Stomach (tissue), 4 donors: Measurements from ENCODE around the gene PLTP.
"Not testable (repeated sequence)": the region's sequence is repeated elsewhere in the genome, so short reads cannot be mapped to it uniquely, and the experiment has no call there.

ENCODE experiments used
- CTCF ChIP-seq, 7 experiments: fragments of 450-650 bp in 4 of 7; fragments of 200-600 bp in 3 of 7; sonication (generic) in 3 of 7; IDR thresholded peaks; one replicate each; pipeline ENCODE4 v1.5.1; 2016 to 2019; ENCODE audit warnings: antibody characterized with exemption in 7 of 7, control low read depth in 2 of 7, mild to moderate bottlenecking in 1 of 7
- EP300 ChIP-seq: sonication (generic); formaldehyde crosslinking; IDR thresholded peaks from one replicate; pipeline ENCODE4 v1.6.1; 2017; ENCODE audit warnings: antibody characterized with exemption
- POLR2A ChIP-seq, 4 donors: fragments of 450-650 bp; IDR thresholded peaks; one replicate each; pipeline ENCODE4 v1.6.1; 2016; ENCODE audit warnings: antibody characterized with exemption in 4 of 4, control low read depth in 2 of 4, mild to moderate bottlenecking in 1 of 4, moderate library complexity in 1 of 4
- POLR2AphosphoS5 ChIP-seq, 3 donors: sonication (generic); formaldehyde crosslinking; IDR thresholded peaks; one replicate each; pipeline ENCODE4 v1.6.1; 2016; ENCODE audit warnings: antibody characterized with exemption in 3 of 3

GRCh38 chr20:45901332-45901731, 10.6 kb downstream of the PLTP start:
- not testable (repeated sequence) for TF ChIP-seq CTCF (IDR thresholded peaks at IDR 0.05); POLR2AphosphoS5 (IDR thresholded peaks at IDR 0.05); POLR2A (IDR thresholded peaks at IDR 0.05); EP300
